Type B pancreatic cell (in vitro differentiated cells): ENCODE results near the gene GRIFIN. TPM values are rescaled to one million over a fixed set of nuclear protein-coding genes. Genes with fewer than 3 reads are reported as not detected.
A peak's percentile ranks its signal among the peaks of the same experiment; 100 is the strongest.

Source experiments
- DNase-seq: peaks from one replicate; pipeline ENCODE4 v3.0.0; 2021; ENCODE audit warnings: mixed read lengths; ENCODE audit not compliant: unreplicated experiment; ENCODE audit errors: extremely low spot score
- H3K27ac Mint-ChIP-seq: 2 replicates; pipeline ENCODE4 v1.8.0; 2021; ENCODE audit warnings: mild to moderate bottlenecking, mixed read lengths
- H3K27me3 Mint-ChIP-seq: 2 replicates; pipeline ENCODE4 v1.8.0; 2021; ENCODE audit warnings: mixed read lengths
- H3K36me3 Mint-ChIP-seq: 2 replicates; pipeline ENCODE4 v1.8.0; 2021; ENCODE audit warnings: mixed read lengths
- H3K4me1 Mint-ChIP-seq: one replicate; pipeline ENCODE4 v1.8.0; 2021; ENCODE audit warnings: mixed read lengths; ENCODE audit not compliant: unreplicated experiment
- H3K4me3 Mint-ChIP-seq: 2 replicates; pipeline ENCODE4 v1.8.0; 2021; ENCODE audit warnings: mild to moderate bottlenecking, mixed read lengths
- H3K9me3 Mint-ChIP-seq: 2 replicates; pipeline ENCODE4 v1.8.0; 2021; ENCODE audit warnings: mixed read lengths
- total RNA-seq: library from RNA; stranded (reverse); gene quantifications from 2 replicates; pipeline ENCODE4 v1.2.1, GENCODE V29; 2021; ENCODE audit warnings: low replicate concordance
- TF ChIP-seq, protein P1 (sequence below): fragments of 200-600 bp; sonication (generic); conservative IDR thresholded peaks from 2 replicates; pipeline ENCODE4 v1.5.0; 2021; ENCODE audit warnings: antibody characterized with exemption, mild to moderate bottlenecking

Gene GRIFIN
- total RNA-seq, 1 donor from 2014 or later = not detected

DNA sequence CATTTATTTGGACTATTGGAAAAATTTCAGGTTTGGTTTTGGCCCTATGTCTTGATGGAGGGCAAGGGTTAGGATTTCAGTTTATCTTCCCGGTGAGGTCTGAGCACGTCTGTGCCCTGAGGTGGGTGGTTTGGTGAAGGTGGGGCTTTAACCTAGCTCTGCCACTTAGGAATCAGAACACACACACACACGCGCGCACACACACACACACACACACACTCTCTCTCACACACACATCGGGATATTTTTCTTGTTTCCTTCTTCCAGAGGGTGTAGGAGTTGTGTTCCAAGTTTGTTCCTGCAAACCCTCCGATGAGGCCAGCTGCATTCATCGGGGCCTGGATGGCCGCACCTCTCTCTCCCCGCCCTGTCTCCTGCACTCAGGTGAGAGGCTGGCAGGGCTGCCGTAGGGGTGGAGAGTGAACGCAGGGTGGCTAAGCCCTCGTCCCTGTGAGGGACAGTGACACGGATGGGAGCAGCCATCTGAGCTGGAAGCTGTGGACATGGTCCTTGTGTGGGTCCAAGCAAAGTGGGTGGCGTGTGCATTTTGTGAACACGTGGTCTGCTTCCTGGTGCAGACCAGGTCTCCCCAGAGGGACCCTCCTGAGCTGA is 38.6 kb downstream of the GRIFIN start:
- H3K36me3 Mint-ChIP-seq = peaks cover 21% of the 10 kb centered on the region
- no peak for DNase-seq
- peak overlapping the region; percentile 30 for H3K27ac Mint-ChIP-seq
- H3K27me3 Mint-ChIP-seq = no peaks in the 10 kb centered on the region
- H3K9me3 Mint-ChIP-seq = no peaks in the 10 kb centered on the region
- peaks cover 23% of the 10 kb centered on the region for H3K4me1 Mint-ChIP-seq
- TF ChIP-seq, protein P1, sequence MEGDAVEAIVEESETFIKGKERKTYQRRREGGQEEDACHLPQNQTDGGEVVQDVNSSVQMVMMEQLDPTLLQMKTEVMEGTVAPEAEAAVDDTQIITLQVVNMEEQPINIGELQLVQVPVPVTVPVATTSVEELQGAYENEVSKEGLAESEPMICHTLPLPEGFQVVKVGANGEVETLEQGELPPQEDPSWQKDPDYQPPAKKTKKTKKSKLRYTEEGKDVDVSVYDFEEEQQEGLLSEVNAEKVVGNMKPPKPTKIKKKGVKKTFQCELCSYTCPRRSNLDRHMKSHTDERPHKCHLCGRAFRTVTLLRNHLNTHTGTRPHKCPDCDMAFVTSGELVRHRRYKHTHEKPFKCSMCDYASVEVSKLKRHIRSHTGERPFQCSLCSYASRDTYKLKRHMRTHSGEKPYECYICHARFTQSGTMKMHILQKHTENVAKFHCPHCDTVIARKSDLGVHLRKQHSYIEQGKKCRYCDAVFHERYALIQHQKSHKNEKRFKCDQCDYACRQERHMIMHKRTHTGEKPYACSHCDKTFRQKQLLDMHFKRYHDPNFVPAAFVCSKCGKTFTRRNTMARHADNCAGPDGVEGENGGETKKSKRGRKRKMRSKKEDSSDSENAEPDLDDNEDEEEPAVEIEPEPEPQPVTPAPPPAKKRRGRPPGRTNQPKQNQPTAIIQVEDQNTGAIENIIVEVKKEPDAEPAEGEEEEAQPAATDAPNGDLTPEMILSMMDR = no peak
- no peak overlapping the region for H3K4me3 Mint-ChIP-seq

DNA sequence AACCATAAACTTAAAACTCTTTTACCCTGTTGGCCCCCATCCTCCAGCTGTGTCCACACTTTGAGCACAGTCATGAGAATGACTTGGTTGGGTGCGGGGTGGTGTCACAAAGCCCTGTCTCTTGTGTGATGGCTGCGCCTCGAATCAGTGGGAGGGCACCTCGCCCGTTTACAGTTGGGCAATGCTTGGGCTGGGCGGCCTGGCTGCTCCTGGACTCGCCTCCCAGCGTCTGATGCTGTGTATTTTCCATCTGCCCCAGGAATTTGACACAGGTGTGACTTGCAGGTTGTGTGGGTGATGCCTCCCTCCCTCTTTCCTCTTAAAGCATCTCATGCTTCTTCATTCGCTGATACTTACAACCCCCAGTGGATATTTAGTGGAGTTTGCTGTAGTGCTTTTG is 39.1 kb downstream of the GRIFIN start:
- Mint-ChIP-seq H3K9me3 (no peaks in the 10 kb centered on the region), H3K4me3 (no peak overlapping the region), H3K27ac (peak overlapping the region; percentile 30), H3K27me3 (no peaks in the 10 kb centered on the region), H3K4me1 (peaks cover 23% of the 10 kb centered on the region), H3K36me3 (peaks cover 21% of the 10 kb centered on the region)
- TF ChIP-seq, protein P1 = no peak
- no peak for DNase-seq

GRCh38 chr7:2436341-2437104 is 39.7 kb downstream of the GRIFIN start:
- TF ChIP-seq, protein P1 = no peak
- Mint-ChIP-seq H3K36me3 (peaks cover 25% of the 10 kb centered on the region), H3K9me3 (no peaks in the 10 kb centered on the region), H3K4me3 (no peak overlapping the region), H3K27ac (no peak overlapping the region), H3K4me1 (peaks cover 23% of the 10 kb centered on the region), H3K27me3 (no peaks in the 10 kb centered on the region)
- DNase-seq = no peak

- H3K27me3 Mint-ChIP-seq = no peaks in the 10 kb centered on the region
- no peak overlapping the region for H3K4me3 Mint-ChIP-seq
- peaks cover 26% of the 10 kb centered on the region for H3K36me3 Mint-ChIP-seq
- H3K4me1 Mint-ChIP-seq = peaks cover 14% of the 10 kb centered on the region
- H3K9me3 Mint-ChIP-seq = peaks cover 6% of the 10 kb centered on the region
- TF ChIP-seq, protein P1 = no peak
- no peak for DNase-seq
- no peak overlapping the region for H3K27ac Mint-ChIP-seq
These were observed 41.1 kb downstream of the GRIFIN start for GRCh38 chr7:2435146-2435545.

GRCh38 chr7:2433713-2434550 is 42.3 kb downstream of the GRIFIN start:
- no peaks in the 10 kb centered on the region for H3K27me3 Mint-ChIP-seq
- H3K36me3 Mint-ChIP-seq = peaks cover 26% of the 10 kb centered on the region
- TF ChIP-seq, protein P1 = no peak
- peaks cover 6% of the 10 kb centered on the region for H3K9me3 Mint-ChIP-seq
- no peak overlapping the region for H3K4me3 Mint-ChIP-seq
- no peak for DNase-seq
- peaks cover 8% of the 10 kb centered on the region for H3K4me1 Mint-ChIP-seq
- no peak overlapping the region for H3K27ac Mint-ChIP-seq
